Measurements from ENCODE around the gene CRB2.

DNA sequence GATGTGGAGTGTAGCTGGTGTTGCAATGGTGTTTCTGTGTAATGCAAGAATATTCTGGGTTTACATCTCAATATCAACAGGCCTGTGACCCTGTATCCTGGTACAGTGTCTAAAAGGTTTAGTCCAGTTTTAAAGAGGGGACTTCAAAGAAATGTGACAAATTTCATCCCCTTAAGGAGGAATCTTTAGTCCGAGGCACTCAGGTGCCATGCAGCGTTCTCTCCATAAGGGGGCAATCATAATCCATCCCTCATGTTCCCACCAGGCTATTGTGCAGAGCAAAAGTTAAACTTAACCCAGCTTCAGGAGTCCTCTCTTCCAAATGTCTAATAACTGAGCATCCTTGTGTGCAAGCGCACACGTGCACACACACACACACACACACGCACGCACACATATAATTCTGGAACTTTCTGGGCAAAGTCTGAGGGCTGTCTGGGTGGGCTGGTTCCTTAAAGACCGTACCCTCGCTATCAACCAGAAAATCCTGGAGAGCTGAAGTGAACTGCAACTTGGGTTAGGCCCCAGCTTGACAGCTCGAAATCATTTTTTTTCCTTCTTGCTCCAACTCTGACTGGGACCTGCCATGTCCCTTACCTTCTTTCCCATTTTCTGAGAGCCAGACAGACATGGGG lies 46.0 kb downstream of the CRB2 start:
- peak; percentile 34 to 51 (median 49) for TF ChIP-seq CTCF (IDR thresholded peaks at IDR 0.05)
- no peak for TF ChIP-seq POLR2A (IDR thresholded peaks at IDR 0.05)
